Testis (tissue), 2 donors: ENCODE results near the gene SNRPN.

Source experiments
- POLR2A ChIP-seq: fragments of 450-650 bp; IDR thresholded peaks from one replicate; pipeline ENCODE4 v1.6.1; 2017; ENCODE audit warnings: antibody characterized with exemption, mild to moderate bottlenecking, moderate library complexity
- TF ChIP-seq, protein P1 (sequence below), 3 experiments: fragments of 450-650 bp in 2 of 3; fragments of 200-600 bp in 1 of 3; sonication (generic) in 1 of 3; IDR thresholded peaks; one replicate each; pipeline ENCODE4 v1.5.1; 2016 to 2019; ENCODE audit warnings: antibody characterized with exemption in 3 of 3, mild to moderate bottlenecking in 2 of 3, moderate library complexity in 1 of 3

DNA sequence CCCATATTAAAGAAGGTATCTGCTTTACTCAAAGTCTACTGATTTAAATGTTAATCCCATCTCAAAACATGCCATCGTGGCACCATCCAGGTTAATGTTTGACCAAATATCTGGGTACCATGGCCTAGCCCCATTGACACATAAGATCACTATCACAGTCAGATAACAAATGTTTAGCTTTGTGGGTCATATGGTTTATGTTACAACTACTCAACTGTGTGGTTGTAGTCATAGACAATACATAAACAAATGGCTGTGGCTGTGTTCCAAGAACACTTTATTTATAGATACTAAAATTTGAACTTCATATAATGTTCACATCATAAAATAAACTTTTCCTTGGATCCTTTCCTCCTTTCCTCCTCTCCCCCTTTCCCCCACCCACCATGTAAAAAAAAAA lies 9.8 kb upstream of the SNRPN start:
- TF ChIP-seq, protein P1, sequence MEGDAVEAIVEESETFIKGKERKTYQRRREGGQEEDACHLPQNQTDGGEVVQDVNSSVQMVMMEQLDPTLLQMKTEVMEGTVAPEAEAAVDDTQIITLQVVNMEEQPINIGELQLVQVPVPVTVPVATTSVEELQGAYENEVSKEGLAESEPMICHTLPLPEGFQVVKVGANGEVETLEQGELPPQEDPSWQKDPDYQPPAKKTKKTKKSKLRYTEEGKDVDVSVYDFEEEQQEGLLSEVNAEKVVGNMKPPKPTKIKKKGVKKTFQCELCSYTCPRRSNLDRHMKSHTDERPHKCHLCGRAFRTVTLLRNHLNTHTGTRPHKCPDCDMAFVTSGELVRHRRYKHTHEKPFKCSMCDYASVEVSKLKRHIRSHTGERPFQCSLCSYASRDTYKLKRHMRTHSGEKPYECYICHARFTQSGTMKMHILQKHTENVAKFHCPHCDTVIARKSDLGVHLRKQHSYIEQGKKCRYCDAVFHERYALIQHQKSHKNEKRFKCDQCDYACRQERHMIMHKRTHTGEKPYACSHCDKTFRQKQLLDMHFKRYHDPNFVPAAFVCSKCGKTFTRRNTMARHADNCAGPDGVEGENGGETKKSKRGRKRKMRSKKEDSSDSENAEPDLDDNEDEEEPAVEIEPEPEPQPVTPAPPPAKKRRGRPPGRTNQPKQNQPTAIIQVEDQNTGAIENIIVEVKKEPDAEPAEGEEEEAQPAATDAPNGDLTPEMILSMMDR (IDR thresholded peaks at IDR 0.05) = no peak
- no peak for TF ChIP-seq POLR2A
